COLO829 (cell line): ENCODE data around the gene FGD5.

ENCODE experiments used
- DNase-seq: peaks from one replicate; pipeline ENCODE4 v3.0.0; 2012; ENCODE audit warnings: low spot score

FGD5 gene

DNA sequence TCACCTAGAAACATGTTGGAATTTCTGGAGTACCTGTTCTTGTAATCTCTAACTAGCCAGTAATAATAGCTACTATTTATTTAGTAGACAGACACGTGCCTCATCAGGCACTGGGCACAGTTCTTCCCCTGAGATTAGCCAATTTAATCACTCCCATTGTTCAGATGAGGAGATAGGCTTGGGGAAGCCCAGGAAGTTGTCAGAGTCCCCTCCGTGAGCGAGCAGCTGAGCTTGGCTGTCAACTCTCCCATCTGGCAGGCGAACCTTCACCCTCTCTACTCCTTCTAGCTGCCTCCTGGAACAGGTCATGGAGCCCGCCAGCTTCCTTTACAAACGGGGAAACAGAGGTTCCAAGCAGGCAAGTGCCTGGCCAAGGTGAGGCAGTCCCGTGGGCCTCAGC, 31.1 kb upstream of the FGD5 start:
- DNase-seq, result no peak

DNA sequence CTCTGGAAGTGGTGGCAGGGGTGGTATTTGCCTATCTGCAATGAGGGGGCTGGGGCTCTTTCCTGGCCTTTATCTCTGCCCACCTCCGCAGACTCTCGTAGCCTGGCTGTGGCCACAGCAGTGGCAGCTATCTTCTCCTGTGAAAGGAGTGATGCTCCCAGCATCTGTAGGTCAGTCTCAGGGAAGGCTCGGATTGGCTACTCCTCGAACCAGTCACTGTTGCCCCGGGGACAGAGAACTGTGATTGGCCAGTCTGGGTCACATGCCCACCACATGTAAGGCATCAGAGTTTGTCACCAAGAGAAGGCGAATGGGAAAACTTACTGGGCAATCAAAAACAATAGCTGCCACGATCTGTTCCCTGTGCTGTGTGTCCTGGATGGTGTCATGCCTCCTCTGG, 30.1 kb upstream of the FGD5 start:
- no peak for DNase-seq

DNA sequence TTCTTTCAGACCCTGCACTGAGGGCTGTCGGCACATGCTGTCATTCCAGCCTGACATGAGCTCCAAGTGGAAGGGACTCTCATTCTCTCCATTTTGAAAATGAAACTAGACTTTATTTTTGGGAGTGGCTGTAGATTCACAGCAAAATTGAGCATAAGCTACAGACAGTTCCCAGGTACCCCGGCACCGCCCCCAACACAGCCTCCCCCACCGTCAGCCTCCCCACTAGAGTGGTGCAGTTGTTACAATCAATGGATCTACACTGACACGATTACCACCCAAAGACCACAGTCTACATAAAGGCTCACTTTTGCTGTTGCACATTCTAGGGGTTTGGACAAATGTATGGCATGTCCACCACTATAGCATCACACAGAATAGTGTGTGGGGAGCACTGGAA, 29.5 kb upstream of the FGD5 start:
- DNase-seq, result no peak

DNA sequence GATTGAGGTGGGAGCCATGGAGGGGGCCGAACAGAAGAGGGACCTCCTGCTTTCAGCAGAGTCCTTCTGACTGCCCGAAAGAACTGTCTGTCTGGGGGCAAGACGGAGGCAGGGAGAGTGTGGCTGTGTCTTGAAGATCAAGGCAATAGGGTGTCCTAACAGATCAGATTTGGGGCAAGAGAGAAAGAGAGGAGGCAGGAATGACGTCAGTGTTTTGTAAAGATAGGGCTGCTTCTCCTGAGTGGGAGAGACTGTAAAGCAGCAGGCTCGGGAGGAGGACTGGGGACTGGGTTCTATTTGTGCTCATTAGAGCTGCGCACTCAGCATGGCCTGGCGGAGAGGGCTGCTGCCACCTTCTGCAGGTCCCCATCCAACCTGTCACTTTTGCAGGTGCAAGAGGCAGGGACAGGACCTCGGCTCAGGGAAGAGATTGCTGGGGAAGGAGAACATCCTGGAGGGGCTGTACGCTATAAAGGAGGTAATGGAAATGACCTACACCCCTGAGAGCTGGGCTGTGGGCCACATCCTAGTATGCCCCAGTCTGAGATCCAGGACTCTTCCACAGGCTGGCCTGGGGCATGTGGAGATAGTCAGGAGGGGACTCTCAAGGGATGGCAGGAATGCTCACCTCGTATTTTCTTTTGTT, 29.0 kb upstream of the FGD5 start:
- DNase-seq, result no peak

DNA sequence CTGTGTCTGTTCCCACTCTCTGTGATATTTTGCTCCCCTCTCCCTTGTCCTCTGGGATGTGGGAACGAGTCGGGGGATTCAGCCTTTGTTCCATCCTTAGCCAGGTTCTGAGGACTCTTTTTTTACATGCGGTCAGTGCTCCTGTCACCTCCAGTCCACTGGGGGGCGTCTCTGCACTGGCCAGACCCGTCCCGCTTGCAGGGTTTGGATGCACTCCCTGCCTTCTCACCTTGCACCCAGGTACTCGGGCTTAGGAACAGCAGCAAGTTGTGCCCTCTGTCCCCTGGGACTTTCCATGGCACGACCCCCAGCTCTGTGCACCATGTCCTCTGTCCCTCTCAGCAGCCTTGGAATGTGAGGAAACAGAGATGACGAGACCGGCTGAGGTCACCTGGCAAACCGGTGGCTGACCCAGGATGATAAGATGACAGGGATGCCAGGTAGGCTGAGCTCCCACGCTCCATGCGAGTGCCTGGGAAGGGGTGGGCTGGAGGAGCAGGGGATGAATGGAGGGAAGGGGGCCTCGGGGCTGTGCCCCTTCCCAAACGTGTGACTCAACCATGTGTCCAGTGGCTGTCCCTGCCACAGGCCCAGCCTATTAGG, 27.3 kb upstream of the FGD5 start:
- DNase-seq, result peak; percentile 37

DNA sequence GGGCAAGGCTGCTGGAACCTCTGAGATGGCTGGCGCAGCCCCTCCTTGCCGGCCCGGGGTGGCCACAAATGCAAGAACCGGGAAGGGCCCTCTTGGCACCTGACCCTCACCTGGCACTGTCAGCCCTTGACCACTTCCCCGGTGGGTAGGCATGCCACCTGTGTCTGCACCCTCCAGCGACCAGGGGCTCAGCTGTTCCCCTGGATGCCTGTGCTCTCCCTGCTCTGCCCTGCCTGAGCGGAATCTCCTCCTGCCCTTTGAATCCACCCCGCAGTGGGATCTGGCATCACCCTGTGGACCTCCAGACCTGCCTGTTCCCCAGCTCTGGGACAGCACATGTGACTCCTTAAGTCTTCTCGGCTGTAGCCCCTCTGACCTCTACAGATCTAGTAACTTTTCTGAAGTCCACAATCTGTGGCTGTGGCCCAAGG, 26.1 kb upstream of the FGD5 start:
- DNase-seq, result no peak

DNA sequence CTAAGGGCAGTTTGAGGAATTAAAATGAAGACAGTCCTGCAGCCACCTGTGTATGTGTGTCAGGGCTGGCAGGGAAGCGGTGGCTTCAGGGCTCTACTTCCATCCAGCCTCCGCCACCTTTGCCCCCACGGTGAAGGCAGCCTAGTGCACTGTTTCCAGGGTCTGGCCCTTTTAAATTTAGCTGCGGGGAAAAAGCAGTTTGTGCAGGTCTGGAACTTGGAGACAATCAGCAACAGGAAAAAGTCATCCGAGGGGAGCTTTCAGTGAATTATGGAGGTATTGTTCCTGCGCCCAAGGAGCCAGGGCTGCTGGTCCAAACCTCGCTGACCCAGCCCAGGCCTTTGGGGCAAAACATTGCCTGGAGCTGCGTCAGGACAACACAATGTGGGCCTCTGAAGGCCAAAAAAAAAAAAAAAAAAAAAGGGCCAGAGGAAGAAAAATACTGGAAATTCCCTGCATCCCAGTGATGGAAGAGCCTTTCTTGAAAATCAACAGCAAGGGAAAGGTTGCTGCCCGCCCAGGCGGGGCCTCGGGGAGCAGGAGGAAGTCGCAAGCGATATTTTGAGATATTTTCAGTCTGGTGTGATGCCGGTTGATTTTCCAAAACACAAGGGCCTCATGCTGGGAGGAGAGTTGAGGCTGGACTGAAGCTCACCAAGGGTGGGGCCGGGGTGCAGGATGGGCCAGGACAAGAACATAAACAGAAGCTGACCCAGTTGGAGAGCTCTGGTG, 25.5 kb upstream of the FGD5 start:
- no peak for DNase-seq

DNA sequence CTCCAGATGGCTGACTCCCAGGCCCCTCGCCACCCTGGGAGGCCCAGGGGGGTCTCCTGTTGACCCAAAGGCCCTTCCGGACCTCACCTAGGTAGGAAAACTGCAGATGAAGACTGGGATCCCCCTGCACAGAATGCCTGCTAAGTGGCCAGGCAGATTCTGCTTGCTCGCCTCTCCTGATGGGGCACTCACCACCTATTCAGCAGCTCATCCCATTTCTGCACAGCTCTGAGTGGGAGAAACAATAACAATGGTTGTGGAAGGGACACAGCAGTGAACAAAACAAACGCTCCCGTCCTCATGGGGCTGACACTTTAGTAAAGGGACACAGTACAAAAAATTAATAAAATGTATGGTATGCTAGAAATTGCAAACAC, 24.9 kb upstream of the FGD5 start:
- DNase-seq, result no peak

DNA sequence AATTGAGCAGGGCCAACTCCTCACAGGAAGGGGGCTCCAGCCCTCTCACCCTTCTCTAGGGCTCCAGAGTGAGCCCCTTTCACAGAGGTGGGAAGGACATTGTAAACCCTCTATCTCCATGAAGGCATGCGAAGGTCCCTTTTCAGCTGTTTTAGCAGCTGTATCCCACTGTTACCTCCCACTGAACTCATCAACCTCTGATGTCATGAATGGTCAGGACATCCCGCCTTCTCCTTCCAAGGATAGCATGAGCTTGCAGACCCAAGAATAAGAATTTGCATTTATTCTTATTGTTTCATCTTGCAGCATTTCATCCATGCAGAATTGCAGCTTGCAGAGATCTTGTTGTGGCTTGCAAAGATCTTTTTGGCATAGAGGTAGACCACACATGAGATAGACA, 24.3 kb upstream of the FGD5 start:
- no peak for DNase-seq

DNA sequence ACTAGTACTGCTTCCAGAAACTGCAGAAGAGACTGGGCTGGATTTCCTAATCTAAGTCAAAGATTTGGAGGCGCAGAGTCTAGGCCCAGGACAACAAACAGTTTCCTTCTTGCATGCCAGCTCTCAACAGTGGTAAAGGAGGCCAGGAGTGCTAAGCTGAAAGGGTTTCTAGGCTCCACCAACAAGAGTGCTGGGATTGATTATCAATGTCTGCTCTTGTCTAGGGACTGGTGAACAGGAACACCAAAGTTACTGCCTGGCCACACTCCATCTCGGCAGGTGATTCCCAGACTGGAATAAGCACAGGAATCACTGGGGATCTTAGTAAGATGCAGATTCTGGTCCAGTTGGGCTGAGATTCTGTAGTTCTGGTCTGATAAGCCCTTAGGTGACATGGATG, 22.8 kb upstream of the FGD5 start:
- DNase-seq, result no peak

DNA sequence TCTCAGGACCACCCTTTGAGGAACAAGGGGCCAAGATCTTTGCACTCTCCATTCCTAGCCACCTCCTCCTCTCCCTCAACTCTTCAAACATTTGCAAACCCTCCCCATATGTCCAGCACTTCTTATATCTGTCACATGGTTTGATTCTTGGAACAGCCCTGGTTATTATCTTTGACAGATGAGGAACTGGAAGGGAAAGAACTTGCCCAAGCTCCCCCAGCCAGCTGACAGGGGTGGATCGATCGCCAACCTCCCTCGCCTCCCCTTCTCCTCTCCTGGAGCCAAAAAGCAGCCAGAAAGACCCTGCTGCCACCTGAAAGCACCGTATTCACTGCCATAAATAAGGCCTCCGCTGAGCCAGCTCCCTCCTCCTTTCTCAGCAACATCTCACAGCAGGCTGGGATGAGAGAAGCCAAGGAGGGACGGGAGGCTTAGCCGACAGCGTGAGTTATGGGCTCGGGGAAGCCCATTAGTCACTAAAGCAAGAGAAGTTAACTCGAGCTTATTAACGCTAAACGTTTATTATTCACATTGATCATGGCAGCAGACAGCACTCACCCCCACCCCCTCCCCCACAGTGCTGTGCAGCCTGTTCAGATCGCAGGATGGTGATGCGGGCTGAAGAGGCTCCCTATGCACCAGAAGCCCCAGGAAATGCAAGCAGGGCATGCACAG, 22.2 kb upstream of the FGD5 start:
- DNase-seq, result no peak

DNA sequence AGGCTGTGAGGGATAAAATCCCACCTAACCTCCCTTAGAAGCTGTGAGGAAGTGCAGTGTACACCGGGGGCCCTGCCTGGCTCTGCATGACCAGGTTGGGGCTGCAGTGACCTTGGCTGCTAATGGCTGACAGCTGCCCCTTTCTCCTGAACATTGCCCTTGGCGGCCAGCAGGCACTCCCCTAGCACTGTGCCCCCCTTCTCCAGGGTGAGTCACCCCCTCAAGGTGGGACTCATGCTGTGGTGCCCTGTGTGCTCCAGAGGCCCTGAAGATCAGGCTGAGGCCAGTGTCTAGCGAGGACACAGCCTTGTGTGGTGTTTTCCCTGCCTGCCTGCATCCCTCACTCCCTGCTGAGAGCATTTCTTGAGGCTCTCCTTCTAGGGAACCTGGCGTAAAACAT, 21.0 kb upstream of the FGD5 start:
- no peak for DNase-seq

DNA sequence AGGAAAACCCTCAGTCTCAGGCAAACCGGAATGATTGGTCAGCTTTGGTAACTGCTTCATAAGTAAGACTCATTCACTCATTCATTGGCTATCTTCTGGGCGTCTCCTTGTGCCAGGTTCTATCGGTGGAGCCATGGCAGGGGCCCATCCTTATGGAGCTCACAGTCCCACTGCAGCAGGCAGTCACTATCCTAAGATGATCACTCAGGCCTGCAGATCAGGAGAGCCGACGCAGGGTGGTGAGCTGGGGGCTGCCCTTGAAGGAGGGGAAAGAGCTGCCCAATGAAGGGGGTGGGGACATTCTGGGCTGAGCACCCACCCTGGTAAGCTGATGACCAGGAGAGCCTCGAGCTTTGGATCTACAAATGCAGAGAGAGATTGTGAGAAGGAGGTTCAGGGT, 20.5 kb upstream of the FGD5 start:
- DNase-seq, result no peak

DNA sequence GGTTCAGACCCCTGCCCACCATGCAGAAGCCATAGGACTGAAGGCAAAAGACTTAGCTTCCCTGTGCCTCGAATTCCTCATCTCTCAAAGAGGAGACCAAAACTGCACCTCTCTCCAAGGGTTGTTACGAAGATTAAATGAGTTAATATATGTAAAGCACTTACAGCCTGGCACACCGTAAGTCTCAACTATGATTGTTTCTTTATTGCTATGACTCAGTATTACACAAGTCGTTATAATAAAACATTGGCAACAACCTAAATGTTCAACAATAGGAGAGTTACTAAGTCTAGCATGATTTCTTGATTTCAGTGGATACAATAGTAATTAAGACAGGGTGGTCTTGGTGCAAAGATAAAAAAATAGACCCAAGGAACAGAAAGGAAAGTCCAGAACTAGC, 19.6 kb upstream of the FGD5 start:
- no peak for DNase-seq

DNA sequence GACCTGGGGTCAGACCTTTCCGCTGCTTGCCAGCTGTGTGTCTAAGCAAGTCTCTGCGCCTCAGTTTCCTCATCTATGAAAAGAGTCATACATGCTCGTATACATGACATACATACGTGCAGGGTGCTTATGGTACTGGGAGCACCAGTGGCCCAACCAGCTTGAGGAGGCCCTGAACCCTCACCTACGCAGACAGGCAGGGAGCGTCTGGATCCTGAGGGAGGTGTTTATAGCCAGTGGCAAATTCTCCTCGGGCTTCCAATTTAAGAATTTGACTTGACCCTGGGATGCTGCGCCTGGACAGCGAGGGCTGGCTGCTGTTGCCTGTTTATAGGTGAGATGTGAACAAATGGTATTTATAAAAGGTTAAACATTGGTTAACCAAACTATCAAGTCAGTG, 17.7 kb upstream of the FGD5 start:
- no peak for DNase-seq

DNA sequence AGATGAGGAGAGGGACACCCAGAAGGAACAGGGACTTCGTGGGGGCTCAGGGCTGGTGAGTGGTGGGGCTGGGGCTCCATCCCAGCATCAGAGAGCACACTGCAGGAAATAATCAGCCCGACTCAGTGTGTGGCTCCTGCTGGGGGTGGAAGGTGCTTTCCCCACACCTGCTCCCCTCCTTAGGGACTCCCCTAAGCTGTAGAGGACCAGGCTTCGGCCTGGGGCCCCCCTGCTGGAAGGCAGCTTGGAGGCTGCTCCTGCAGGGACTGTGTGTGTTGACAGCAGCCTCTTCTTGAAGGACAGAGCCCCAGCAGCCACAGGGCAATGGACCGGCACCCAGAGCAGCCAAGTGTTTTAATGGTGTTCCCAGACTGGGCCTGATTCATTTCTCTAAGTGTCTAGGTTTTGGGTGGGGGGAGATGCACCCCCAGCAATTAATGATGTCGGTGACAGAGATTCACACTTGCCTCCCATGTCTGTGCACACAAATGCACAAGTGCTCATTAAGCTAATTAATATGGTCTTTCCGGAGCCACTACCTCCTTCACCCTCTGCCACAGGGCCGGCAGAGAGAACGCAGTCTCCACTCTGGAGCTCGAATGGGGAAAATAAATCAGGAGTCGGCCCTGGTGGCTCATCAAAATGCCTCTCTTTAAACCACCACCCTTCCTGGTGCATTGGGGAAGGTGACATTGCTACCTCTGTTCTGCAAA, 16.9 kb upstream of the FGD5 start:
- DNase-seq, result no peak

DNA sequence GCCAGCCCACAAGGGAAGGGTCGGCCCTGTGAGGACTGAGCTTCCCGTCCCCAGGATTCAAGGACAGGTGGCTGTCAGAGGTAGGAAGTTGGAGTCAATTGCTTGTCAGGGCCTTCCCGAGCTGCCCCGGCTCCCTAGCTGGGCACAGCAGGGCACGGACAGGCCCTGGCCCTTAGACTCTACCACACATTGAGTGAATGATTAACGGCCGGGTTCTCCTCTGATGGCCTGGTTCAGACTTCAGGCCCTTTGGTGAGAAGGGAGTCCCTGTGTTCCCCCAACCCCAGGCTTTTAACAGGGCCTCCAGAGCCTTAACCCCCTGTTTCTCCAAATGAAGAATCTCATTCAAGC, 16.4 kb upstream of the FGD5 start:
- no peak for DNase-seq

DNA sequence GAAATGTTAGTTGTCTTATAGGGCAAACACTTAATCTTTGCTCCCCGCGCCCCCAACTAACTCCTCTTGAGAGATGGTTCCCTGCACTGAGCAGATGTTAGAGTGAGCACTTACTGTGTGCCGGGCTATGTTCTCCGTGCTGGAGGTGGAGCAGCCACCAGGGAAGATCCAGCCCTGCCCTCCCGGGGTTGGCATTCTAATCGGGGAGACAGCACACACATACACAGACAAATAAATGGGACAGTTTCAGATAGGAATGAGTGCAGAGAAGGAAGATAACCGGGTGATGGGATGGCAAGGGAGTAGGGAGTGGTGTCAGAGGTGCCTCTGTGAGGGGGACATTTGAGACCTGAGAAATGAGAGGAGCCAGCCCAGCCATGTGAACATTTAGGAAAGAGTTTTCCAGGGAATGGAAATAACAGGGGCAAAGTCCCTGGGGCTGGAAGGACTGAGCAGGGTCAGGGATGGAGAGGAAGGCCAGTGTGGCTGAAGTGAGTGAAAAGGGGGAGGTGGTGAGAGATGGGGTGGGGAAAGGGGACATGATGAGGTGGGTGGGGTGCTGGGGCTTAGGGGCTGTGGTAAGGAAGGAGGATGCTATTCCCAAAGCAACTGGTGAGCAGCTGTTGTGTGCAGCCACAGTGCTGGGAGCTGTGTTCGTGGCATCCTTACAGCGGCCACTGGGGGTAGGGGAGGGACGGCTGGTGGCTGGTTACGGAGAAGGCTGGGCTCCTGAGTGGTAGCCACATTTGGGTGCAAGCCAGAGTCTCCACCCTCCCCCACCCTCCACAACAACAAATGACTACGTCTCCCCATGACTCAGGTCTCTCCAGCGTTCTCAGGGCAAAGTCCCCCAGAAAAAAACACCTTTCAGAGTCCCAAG, 15.4 kb upstream of the FGD5 start:
- DNase-seq, result no peak

DNA sequence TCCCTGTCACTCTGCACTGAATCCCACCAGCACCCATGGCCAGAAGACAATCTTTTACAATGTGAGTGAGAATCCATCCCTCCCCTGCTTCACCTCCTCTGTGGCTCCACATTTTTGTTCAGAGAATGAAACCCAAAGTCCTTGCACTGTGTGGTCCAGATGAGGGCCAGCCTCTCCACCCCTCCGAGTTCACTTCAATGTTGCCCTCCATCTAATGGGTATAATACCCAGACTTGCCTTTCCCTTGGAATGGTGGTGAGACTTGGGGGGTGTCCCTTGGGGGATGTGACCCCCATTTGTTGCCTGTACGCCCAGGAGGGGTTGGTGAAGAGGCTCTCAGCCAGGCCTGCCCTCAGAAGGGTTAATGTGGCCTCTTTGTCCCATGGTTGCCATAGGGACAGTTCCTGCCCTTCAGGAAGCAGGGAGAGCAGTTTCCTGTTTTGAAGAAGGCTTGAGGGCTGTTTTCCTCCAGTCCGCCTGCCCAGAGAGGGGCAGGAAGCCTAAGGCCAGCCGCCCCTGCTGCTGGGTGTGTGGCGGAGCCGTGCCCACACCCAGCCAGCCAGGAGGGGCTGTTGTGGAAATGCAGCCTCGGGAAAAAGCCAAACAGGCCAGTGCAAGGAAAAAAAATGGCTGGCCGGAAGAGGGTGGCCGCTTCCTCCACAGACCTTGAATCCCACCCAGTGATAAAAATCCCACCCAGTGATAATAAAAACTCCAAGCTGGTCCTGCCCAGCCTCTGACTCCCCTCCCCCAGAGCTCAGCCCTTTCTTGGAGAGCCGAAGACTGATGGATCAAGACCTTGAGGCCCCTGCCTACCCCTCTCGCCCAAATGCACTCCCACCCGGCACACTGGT, 14.6 kb upstream of the FGD5 start:
- DNase-seq, result no peak
